ENCODE measurements around the gene WASF3. TPM values are rescaled to one million over a fixed set of nuclear protein-coding genes. Genes with fewer than 3 reads are reported as not detected.
A peak's percentile ranks its signal among the peaks of the same experiment; 100 is the strongest.

Gene WASF3
- total and polyA plus RNA-seq, 2 of the 13 experiments (the other 11 are each of a cell fraction or from before 2014, with no cell fraction given) = 10.4 to 17.2 TPM

DNA sequence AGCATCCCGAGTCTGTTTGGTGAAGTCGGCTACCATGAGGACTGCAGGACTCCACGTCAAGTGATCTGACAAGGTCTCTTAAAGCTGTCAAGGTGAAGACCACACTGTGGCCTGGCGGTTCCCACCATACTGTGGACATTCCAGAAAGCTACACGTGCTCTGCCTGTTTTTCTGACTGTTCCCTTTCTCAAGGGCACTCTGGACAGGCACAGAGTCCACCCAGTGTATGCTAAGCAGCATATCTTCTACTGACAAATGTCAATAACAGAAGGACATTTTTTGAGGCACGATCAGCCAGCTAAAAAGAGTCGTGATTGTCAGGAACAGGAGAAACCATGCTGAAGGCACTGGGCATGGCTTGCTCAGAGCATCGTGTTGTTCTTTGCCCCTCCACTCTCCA is 12.8 kb upstream of the WASF3 start (continued):
- TF ChIP-seq, protein P1, sequence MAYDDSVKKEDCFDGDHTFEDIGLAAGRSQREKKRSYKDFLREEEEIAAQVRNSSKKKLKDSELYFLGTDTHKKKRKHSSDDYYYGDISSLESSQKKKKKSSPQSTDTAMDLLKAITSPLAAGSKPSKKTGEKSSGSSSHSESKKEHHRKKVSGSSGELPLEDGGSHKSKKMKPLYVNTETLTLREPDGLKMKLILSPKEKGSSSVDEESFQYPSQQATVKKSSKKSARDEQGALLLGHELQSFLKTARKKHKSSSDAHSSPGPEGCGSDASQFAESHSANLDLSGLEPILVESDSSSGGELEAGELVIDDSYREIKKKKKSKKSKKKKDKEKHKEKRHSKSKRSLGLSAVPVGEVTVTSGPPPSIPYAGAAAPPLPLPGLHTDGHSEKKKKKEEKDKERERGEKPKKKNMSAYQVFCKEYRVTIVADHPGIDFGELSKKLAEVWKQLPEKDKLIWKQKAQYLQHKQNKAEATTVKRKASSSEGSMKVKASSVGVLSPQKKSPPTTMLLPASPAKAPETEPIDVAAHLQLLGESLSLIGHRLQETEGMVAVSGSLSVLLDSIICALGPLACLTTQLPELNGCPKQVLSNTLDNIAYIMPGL (CRISPR knock-in tag; IDR thresholded peaks at IDR 0.05; ENCODE audit: borderline replicate concordance in 1 of 2, low read depth in 1 of 2) = no peak
- TF ChIP-seq, protein P2, sequence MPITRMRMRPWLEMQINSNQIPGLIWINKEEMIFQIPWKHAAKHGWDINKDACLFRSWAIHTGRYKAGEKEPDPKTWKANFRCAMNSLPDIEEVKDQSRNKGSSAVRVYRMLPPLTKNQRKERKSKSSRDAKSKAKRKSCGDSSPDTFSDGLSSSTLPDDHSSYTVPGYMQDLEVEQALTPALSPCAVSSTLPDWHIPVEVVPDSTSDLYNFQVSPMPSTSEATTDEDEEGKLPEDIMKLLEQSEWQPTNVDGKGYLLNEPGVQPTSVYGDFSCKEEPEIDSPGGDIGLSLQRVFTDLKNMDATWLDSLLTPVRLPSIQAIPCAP (CRISPR knock-in tag; IDR thresholded peaks at IDR 0.05; ENCODE audit: low read depth) = no peak
- TF ChIP-seq ZNF879 (CRISPR knock-in tag; IDR thresholded peaks at IDR 0.05) (no peak), ZNF773 (CRISPR knock-in tag; IDR thresholded peaks at IDR 0.05; ENCODE audit: borderline replicate concordance) (no peak), SALL1 (CRISPR knock-in tag; IDR thresholded peaks at IDR 0.05) (peak; percentile 83), NRL (CRISPR knock-in tag; IDR thresholded peaks at IDR 0.05; ENCODE audit: borderline replicate concordance) (no peak), SALL2 (CRISPR knock-in tag; IDR thresholded peaks at IDR 0.05) (no peak), HNF4A (CRISPR knock-in tag; IDR thresholded peaks at IDR 0.05) (peak; percentile 88), SNAPC2 (CRISPR knock-in tag; IDR thresholded peaks at IDR 0.05) (no peak), SP140L (CRISPR knock-in tag; IDR thresholded peaks at IDR 0.05; ENCODE audit: borderline replicate concordance) (no peak), TEAD3 (CRISPR knock-in tag; optimal IDR thresholded peaks at IDR 0.05; ENCODE audit: borderline replicate concordance) (peak; percentile 83), ZFP36L2 (CRISPR knock-in tag; IDR thresholded peaks at IDR 0.05) (no peak), SRY (CRISPR knock-in tag; IDR thresholded peaks at IDR 0.05) (no peak), FOXK2 (IDR thresholded peaks at IDR 0.05) (no peak), BHLHE40 (IDR thresholded peaks at IDR 0.05; ENCODE audit: low read length) (peak; percentile 63), ATAD3A (CRISPR knock-in tag; IDR thresholded peaks at IDR 0.05) (no peak)
- TF ChIP-seq, protein P3, sequence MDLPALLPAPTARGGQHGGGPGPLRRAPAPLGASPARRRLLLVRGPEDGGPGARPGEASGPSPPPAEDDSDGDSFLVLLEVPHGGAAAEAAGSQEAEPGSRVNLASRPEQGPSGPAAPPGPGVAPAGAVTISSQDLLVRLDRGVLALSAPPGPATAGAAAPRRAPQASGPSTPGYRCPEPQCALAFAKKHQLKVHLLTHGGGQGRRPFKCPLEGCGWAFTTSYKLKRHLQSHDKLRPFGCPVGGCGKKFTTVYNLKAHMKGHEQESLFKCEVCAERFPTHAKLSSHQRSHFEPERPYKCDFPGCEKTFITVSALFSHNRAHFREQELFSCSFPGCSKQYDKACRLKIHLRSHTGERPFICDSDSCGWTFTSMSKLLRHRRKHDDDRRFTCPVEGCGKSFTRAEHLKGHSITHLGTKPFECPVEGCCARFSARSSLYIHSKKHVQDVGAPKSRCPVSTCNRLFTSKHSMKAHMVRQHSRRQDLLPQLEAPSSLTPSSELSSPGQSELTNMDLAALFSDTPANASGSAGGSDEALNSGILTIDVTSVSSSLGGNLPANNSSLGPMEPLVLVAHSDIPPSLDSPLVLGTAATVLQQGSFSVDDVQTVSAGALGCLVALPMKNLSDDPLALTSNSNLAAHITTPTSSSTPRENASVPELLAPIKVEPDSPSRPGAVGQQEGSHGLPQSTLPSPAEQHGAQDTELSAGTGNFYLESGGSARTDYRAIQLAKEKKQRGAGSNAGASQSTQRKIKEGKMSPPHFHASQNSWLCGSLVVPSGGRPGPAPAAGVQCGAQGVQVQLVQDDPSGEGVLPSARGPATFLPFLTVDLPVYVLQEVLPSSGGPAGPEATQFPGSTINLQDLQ (CRISPR knock-in tag; IDR thresholded peaks at IDR 0.05) = no peak
- TF ChIP-seq, protein P4, sequence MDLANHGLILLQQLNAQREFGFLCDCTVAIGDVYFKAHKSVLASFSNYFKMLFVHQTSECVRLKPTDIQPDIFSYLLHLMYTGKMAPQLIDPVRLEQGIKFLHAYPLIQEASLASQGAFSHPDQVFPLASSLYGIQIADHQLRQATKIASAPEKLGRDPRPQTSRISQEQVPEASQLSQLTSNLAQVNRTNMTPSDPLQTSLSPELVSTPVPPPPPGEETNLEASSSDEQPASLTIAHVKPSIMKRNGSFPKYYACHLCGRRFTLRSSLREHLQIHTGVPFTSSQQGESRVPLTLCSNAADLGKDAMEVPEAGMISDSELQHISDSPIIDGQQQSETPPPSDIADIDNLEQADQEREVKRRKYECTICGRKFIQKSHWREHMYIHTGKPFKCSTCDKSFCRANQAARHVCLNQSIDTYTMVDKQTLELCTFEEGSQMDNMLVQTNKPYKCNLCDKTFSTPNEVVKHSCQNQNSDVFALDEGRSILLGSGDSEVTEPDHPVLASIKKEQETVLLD (CRISPR knock-in tag; IDR thresholded peaks at IDR 0.05; ENCODE audit: low read depth) = no peak
- TF ChIP-seq, protein P5, sequence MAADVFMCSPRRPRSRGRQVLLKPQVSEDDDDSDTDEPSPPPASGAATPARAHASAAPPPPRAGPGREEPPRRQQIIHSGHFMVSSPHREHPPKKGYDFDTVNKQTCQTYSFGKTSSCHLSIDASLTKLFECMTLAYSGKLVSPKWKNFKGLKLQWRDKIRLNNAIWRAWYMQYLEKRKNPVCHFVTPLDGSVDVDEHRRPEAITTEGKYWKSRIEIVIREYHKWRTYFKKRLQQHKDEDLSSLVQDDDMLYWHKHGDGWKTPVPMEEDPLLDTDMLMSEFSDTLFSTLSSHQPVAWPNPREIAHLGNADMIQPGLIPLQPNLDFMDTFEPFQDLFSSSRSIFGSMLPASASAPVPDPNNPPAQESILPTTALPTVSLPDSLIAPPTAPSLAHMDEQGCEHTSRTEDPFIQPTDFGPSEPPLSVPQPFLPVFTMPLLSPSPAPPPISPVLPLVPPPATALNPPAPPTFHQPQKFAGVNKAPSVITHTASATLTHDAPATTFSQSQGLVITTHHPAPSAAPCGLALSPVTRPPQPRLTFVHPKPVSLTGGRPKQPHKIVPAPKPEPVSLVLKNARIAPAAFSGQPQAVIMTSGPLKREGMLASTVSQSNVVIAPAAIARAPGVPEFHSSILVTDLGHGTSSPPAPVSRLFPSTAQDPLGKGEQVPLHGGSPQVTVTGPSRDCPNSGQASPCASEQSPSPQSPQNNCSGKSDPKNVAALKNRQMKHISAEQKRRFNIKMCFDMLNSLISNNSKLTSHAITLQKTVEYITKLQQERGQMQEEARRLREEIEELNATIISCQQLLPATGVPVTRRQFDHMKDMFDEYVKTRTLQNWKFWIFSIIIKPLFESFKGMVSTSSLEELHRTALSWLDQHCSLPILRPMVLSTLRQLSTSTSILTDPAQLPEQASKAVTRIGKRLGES (CRISPR knock-in tag; IDR thresholded peaks at IDR 0.05; ENCODE audit: borderline replicate concordance) = no peak
- TF ChIP-seq, protein P6, sequence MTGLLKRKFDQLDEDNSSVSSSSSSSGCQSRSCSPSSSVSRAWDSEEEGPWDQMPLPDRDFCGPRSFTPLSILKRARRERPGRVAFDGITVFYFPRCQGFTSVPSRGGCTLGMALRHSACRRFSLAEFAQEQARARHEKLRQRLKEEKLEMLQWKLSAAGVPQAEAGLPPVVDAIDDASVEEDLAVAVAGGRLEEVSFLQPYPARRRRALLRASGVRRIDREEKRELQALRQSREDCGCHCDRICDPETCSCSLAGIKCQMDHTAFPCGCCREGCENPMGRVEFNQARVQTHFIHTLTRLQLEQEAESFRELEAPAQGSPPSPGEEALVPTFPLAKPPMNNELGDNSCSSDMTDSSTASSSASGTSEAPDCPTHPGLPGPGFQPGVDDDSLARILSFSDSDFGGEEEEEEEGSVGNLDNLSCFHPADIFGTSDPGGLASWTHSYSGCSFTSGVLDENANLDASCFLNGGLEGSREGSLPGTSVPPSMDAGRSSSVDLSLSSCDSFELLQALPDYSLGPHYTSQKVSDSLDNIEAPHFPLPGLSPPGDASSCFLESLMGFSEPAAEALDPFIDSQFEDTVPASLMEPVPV (CRISPR knock-in tag; IDR thresholded peaks at IDR 0.05) = no peak

All from HepG2 (cell line).